Measurements from ENCODE around the gene SLC35F3. TPM values are rescaled to one million over a fixed set of nuclear protein-coding genes. Genes with fewer than 3 reads are reported as not detected.

Gene SLC35F3
- total RNA-seq, 1 donor from 2014 or later = 1.6 TPM

GRCh38 chr1:234039603-234040002, 135.1 kb downstream of the SLC35F3 start:
- no peak for TF ChIP-seq CTCF (conservative IDR thresholded peaks at IDR 0.05; ENCODE audit: low read depth, low read length)
- DNase-seq (ENCODE audit: low read depth) = no peak
- H3K4me3 ChIP-seq (ENCODE audit: low read depth, low read length) = no peak overlapping the region

- H3K4me3 ChIP-seq (ENCODE audit: low read depth, low read length) = no peak overlapping the region
- no peak for DNase-seq (ENCODE audit: low read depth)
- no peak for TF ChIP-seq CTCF (conservative IDR thresholded peaks at IDR 0.05; ENCODE audit: low read depth, low read length)
These were observed 136.2 kb downstream of the SLC35F3 start for GRCh38 chr1:234040446-234041317.

GRCh38 chr1:234044079-234044478, 139.6 kb downstream of the SLC35F3 start:
- no peak for DNase-seq (ENCODE audit: low read depth)
- no peak overlapping the region for H3K4me3 ChIP-seq (ENCODE audit: low read depth, low read length)
- TF ChIP-seq CTCF (conservative IDR thresholded peaks at IDR 0.05; ENCODE audit: low read depth, low read length) = no peak

- TF ChIP-seq CTCF (conservative IDR thresholded peaks at IDR 0.05; ENCODE audit: low read depth, low read length) = no peak
- DNase-seq (ENCODE audit: low read depth) = no peak
- H3K4me3 ChIP-seq (ENCODE audit: low read depth, low read length) = no peak overlapping the region
These were observed 142.6 kb downstream of the SLC35F3 start for GRCh38 chr1:234047123-234047522.

GRCh38 chr1:234062166-234062565, 157.7 kb downstream of the SLC35F3 start:
- no peak for DNase-seq (ENCODE audit: low read depth)
- no peak for TF ChIP-seq CTCF (conservative IDR thresholded peaks at IDR 0.05; ENCODE audit: low read depth, low read length)
- no peak overlapping the region for H3K4me3 ChIP-seq (ENCODE audit: low read depth, low read length)

- peak; percentile 88 for TF ChIP-seq CTCF (conservative IDR thresholded peaks at IDR 0.05; ENCODE audit: low read depth, low read length)
- DNase-seq (ENCODE audit: low read depth) = peak; percentile 26
- no peak overlapping the region for H3K4me3 ChIP-seq (ENCODE audit: low read depth, low read length)
These were observed 161.4 kb downstream of the SLC35F3 start for GRCh38 chr1:234065794-234066447.
